Esophagus squamous epithelium (tissue), 5 donors: Measurements from ENCODE around the gene PDE3A. TPM values are rescaled to one million over a fixed set of nuclear protein-coding genes. Genes with fewer than 3 reads are reported as not detected.

Experiments
- DNase-seq: peaks from one replicate; lab custom pipeline; 2025; lab: John Stamatoyannopoulos, UW
- H3K27ac ChIP-seq, 4 donors: fragments of 200-600 bp; sonication (generic); one replicate each; pipeline ENCODE4 v1.5.1; 2016 to 2019; ENCODE audit warnings: mild to moderate bottlenecking in 1 of 4
- H3K27me3 ChIP-seq, 4 donors: fragments of 200-600 bp; sonication (generic); 1 replicate in 3 of 4; 2 replicates in 1 of 4; pipeline versions ENCODE4 v1.5.1 to v1.6.0; 2017 to 2021; ENCODE audit warnings: antibody characterized with exemption in 1 of 4
- H3K36me3 ChIP-seq, 3 donors: fragments of 200-600 bp; sonication (generic); one replicate each; pipeline ENCODE4 v1.5.1; 2016 to 2019
- H3K4me1 ChIP-seq, 3 donors: fragments of 200-600 bp; sonication (generic); one replicate each; pipeline ENCODE4 v1.5.1; 2017 to 2019
- H3K4me3 ChIP-seq, 4 donors: fragments of 200-600 bp; sonication (generic); 1 replicate in 3 of 4; 2 replicates in 1 of 4; pipeline ENCODE4 v1.5.1; 2016 to 2019; ENCODE audit warnings: mild to moderate bottlenecking in 2 of 4, moderate library complexity in 1 of 4
- H3K9me3 ChIP-seq, 3 donors: fragments of 200-600 bp; sonication (generic); one replicate each; pipeline ENCODE4 v1.5.1; 2016 to 2019
- POLR2A ChIP-seq, 4 donors: fragments of 450-650 bp; IDR thresholded peaks; one replicate each; pipeline ENCODE4 v1.6.1; 2017; ENCODE audit warnings: antibody characterized with exemption in 4 of 4, mild to moderate bottlenecking in 4 of 4, moderate library complexity in 3 of 4
- WGBS, 2 donors: methylation state at CpG; one replicate each; pipeline ENCODE4 v1.1.5; 2018; 5-methylcytosine and 5-hydroxymethylcytosine counted together
- intact Hi-C: fragments of 100-400 bp; cut with DNase I; formaldehyde crosslinking; loops from one replicate; pipeline ENCODE4 v1.15.0; 2022
- total RNA-seq, 4 donors: library from RNA; depleted of rRNA; stranded (reverse); fragments of >200 nt; gene quantifications; one replicate each; pipeline ENCODE4 v1.1.0, GENCODE V29; 2016
- TF ChIP-seq, protein P1 (sequence below), 6 experiments: fragments of 450-650 bp in 4 of 6; fragments of 200-600 bp in 2 of 6; sonication (generic) in 2 of 6; IDR thresholded peaks; one replicate each; pipeline ENCODE4 v1.5.1; 2016 to 2019; ENCODE audit warnings: antibody characterized with exemption in 6 of 6, mild to moderate bottlenecking in 4 of 6, moderate library complexity in 4 of 6
- donor health status: DM: yes; HTN: yes; CAD: no.

The PDE3A gene
- total RNA-seq, 4 donors from 2014 or later, result 0.30 to 5.5 (median 3.1) TPM

DNA sequence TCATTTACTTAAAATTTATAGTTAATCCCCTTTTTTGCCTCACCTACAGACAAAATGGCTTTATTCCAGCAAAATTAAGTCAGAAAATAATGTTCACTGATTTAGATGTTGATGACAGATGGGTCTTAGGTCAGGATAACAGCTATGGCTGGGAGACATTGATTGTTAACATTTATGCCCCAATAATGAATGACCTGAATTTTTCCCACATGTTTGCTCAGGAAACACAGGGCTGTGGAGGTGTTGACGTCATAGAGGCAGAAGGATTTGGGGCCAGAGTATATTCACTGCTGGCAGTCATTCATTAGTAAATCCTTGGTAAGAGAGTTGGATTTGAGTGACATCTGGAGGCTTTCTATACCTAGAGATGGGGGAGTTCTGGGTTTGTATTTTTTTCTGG lies 121.3 kb downstream of the PDE3A start:
- 30 to 40% methylated on average over 1 of the region's 1 CpG for WGBS, 2 donors
- no peak overlapping the region for H3K27ac ChIP-seq
- H3K36me3 ChIP-seq, result no peaks in the 10 kb centered on the region
- no peak for DNase-seq
- no peaks in the 10 kb centered on the region for H3K27me3 ChIP-seq
- H3K9me3 ChIP-seq, result no peaks in the 10 kb centered on the region
- H3K4me3 ChIP-seq, result no peak overlapping the region
- intact Hi-C loops, result no loop called here
- peaks cover 0 to 15% (median 0%) of the 10 kb centered on the region in 3 donors for H3K4me1 ChIP-seq
- no peak for TF ChIP-seq POLR2A (IDR thresholded peaks at IDR 0.05)
- TF ChIP-seq, protein P1, sequence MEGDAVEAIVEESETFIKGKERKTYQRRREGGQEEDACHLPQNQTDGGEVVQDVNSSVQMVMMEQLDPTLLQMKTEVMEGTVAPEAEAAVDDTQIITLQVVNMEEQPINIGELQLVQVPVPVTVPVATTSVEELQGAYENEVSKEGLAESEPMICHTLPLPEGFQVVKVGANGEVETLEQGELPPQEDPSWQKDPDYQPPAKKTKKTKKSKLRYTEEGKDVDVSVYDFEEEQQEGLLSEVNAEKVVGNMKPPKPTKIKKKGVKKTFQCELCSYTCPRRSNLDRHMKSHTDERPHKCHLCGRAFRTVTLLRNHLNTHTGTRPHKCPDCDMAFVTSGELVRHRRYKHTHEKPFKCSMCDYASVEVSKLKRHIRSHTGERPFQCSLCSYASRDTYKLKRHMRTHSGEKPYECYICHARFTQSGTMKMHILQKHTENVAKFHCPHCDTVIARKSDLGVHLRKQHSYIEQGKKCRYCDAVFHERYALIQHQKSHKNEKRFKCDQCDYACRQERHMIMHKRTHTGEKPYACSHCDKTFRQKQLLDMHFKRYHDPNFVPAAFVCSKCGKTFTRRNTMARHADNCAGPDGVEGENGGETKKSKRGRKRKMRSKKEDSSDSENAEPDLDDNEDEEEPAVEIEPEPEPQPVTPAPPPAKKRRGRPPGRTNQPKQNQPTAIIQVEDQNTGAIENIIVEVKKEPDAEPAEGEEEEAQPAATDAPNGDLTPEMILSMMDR (IDR thresholded peaks at IDR 0.05), result no peak

DNA sequence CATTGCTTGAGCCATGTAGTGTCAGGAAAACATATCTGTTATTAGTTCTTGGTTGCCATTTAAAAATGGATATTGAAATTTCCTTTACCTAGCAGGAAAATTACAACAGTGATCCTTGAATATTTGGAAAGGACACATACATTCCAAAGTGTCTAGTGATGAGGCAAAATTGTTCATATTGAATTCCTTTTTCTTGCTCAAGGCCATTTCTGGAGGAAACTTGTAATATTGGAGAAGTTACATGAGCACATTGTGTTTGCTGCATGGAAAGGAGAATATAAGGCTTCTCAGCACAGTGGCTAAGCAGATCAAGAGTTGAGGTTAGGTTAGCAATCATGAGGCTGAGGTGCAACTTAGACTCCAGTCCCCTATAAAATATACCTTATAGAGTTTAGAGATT lies 121.9 kb downstream of the PDE3A start:
- Histone ChIP-seq H3K27me3 (no peaks in the 10 kb centered on the region), H3K9me3 (no peaks in the 10 kb centered on the region), H3K4me1 (peaks cover 0 to 15% (median 0%) of the 10 kb centered on the region in 3 donors), H3K27ac (no peak overlapping the region), H3K4me3 (no peak overlapping the region), H3K36me3 (no peaks in the 10 kb centered on the region)
- intact Hi-C loops, result no loop called here
- TF ChIP-seq POLR2A (IDR thresholded peaks at IDR 0.05), result no peak
- TF ChIP-seq, protein P1 (IDR thresholded peaks at IDR 0.05), result no peak
- no peak for DNase-seq

DNA sequence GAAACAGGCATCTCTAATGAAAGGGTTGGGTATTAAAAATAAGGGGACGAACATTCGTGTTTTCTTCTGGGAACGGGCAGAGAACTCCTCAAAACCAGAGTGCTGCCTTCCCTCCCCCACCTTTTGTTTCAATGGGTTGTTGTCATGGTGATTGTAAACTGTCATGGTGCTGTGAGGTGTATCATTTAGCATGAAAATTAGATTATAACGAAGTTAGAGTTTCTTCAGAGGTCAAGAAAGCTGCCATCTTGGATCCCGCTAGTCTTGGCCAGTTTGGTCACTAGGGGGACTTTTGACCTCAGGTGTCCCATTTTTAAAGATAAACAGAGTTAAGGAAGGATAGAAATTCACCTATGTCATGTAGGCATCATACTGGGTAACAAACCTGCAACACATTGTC lies 123.0 kb downstream of the PDE3A start:
- intact Hi-C loops, result no loop called here
- no peaks in the 10 kb centered on the region for H3K27me3 ChIP-seq
- H3K4me1 ChIP-seq, result peaks cover 0 to 15% (median 0%) of the 10 kb centered on the region in 3 donors
- DNase-seq, result no peak
- no peaks in the 10 kb centered on the region for H3K36me3 ChIP-seq
- TF ChIP-seq, protein P1 (IDR thresholded peaks at IDR 0.05), result no peak
- TF ChIP-seq POLR2A (IDR thresholded peaks at IDR 0.05), result no peak
- no peaks in the 10 kb centered on the region for H3K9me3 ChIP-seq
- H3K4me3 ChIP-seq, result no peak overlapping the region
- 74 to 79% methylated on average over 5 of the region's 5 CpGs for WGBS, 2 donors
- H3K27ac ChIP-seq, result no peak overlapping the region

DNA sequence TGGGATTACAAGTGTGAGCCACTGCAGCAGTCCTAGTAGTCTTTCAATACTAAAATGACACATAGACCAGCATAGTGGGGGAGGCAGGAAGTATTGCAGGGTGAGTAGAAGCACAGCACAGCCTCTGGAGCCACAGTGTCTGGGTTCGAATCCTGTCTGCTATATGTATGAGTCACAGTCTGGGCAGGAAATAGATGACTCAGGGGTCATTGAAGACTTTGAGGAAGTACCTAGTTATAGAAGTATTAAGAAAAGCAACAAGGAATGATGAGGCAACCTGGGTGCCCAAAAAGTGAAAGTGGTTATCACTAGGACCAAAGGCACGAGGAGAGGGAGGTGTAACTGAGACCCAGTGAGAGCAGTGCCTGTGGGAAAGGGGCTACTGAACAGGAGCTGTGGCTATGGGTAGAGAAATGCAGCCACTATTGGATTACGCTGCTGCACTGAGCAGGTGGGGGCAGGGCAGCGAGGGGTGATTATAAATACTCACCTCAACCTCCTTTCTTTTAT lies 124.0 kb downstream of the PDE3A start:
- DNase-seq, result no peak
- TF ChIP-seq, protein P1 (IDR thresholded peaks at IDR 0.05), result no peak
- no peak for TF ChIP-seq POLR2A (IDR thresholded peaks at IDR 0.05)
- H3K4me3 ChIP-seq, result no peak overlapping the region
- H3K4me1 ChIP-seq, result peaks cover 0 to 10% (median 0%) of the 10 kb centered on the region in 3 donors
- no peaks in the 10 kb centered on the region for H3K27me3 ChIP-seq
- no peaks in the 10 kb centered on the region for H3K36me3 ChIP-seq
- WGBS, 2 donors, result 63 to 66% methylated on average over 4 of the region's 4 CpGs
- no peak overlapping the region for H3K27ac ChIP-seq
- intact Hi-C loops, result no loop called here
- H3K9me3 ChIP-seq, result no peaks in the 10 kb centered on the region

DNA sequence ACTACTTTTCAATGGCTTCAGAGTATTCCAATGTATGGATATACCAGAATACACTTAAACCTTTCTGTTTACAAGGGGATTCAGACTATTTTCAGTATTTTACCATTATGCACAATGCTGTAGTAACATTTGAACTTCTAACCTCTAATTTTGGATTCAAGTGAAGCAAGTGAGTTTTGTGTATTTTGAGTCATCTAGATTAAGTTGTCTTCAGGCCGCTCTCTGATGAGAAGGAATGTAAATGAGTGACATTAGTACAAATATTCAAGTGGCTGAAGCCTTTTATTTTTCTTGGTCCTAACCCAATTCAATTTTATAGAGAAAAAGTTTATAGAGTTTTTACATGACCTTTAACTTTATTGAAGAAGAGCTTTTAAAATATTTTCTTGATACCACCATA lies 125.6 kb downstream of the PDE3A start:
- no peaks in the 10 kb centered on the region for H3K36me3 ChIP-seq
- intact Hi-C loops, result no loop called here
- H3K27me3 ChIP-seq, result no peaks in the 10 kb centered on the region
- H3K4me1 ChIP-seq, result peaks cover 0 to 10% (median 0%) of the 10 kb centered on the region in 3 donors
- no peaks in the 10 kb centered on the region for H3K9me3 ChIP-seq
- no peak overlapping the region for H3K27ac ChIP-seq
- WGBS, 2 donors, result 19 to 65% methylated on average over 1 of the region's 1 CpG
- TF ChIP-seq, protein P1 (IDR thresholded peaks at IDR 0.05), result no peak
- TF ChIP-seq POLR2A (IDR thresholded peaks at IDR 0.05), result no peak
- no peak overlapping the region for H3K4me3 ChIP-seq
- no peak for DNase-seq
